ENCODE data around the gene RSL24D1.
"Not testable (repeated sequence)": the region's sequence is repeated elsewhere in the genome, so short reads cannot be mapped to it uniquely, and the experiment has no call there.

RSL24D1 gene

GRCh38 chr15:55204464-55204863 is 7.7 kb upstream of the RSL24D1 start:
- no peak for DNase-seq

DNA sequence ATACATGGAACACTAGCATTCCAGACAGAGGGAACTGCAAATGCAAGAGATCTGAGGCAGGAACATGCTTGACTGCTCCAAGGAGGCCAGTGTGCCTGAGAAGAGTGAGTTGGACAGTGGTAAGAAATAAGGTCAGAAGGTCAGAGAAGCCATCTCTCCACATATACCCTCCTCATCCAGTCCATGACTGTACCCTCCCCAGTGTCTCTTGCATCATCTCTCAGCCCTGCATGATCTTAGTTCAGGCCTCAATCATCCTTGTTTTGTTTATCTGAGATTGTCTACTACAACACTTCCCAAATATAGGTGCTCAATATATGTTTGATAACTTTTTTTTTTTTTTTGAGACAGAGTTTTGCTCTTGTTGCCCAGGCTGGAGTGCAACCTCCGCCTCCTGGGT is 5.5 kb upstream of the RSL24D1 start:
- no peak for DNase-seq

- DNase-seq: no peak
These were observed 2.0 kb upstream of the RSL24D1 start for GRCh38 chr15:55198706-55199105.

- no peak for DNase-seq
These were observed 978 bp upstream of the RSL24D1 start for GRCh38 chr15:55197719-55198118.

DNA sequence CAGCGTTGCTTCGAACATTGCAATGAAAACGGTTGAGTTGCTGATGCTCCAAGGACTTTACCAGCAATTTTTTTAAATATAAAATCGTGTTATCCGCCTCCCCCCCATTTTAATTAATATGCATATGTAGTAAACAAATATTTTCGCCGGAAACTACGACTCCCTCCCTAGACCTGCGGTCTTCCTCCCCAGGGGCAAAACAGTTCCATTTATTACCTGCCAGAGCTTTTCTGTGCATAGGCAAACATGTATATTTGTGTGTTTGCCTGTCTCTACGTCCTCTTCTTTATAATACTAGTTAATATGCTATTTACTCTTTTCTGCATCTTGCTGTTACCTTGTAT is 593 bp upstream of the RSL24D1 start:
- no peak for DNase-seq

DNA sequence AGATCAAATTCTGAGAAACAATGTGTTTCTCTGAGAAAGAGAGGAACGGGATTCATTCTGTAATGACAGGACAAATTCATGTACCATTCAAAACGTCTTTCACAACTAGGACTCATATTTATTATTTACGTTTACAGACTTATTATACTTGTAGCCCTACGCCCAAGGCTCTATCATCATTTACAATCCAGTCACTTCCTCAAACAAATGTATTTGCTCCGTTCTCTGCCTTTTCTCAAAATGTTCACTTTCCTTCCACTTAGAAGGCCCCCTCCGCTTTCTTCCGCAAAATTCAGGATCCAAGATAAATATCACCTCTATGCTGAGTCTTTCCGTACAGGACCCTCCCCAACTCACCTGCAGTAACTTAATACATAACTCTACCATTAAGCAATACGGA is 745 bp downstream of the RSL24D1 start:
- DNase-seq: no peak

- no peak for DNase-seq
These were observed 2.5 kb downstream of the RSL24D1 start for GRCh38 chr15:55194256-55194655.

- DNase-seq: no peak
These were observed 10.4 kb downstream of the RSL24D1 start for GRCh38 chr15:55186331-55186730.

DNA sequence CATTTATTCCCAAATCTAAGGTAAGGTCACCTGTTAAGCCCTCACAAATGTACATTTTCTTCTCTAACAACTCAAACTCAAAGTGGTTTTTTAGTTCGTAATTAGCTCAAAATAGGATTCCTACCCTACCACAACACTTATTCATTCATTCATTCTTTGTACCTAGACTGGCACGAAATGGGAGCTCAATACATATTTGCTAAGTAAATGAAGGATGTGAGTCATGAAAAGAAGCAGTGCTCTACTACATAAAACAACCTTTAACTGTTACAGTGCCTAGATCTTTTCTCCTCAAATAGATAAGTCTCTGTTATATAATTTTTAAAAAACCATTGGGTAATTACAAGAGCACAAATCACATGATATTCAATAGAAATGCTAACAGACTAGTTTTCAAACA is 13.1 kb downstream of the RSL24D1 start:
- no peak for DNase-seq

DNA sequence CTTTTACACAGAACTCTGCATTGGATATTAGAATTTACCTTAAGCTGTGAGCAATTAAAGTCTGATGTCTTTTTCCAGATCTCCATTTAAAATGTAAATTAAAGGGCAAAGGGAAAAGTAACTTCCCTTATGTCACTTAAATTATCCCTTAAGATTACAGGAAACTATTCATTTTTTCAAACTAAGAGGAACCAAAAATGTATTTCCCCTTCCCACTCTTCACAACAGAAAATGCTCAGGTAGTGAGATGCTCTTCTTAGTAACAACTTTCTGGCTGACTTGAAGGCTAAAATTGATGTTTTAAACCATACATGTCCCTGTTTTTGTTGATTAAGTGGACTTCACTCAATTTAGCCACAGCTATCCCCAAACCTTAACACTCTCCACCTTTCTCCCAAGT is 17.6 kb downstream of the RSL24D1 start:
- no peak for DNase-seq

DNA sequence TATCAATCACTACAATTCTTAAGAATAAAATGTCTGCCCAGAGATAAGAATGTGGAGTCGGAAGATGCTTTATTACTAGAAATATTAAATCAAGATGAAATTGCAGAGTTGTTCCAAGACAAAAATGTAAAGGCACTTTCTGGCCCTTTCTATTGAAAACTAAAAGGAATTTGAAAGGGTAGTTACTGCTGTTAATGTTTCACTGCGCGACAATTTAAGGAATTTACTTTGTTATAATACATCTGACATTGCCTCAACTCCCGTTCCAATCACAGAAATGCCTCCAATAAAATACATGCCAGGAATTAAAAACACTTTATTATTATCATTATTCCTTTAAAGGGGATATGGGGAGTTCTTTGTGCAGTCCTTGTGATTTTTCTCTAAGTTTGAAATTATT is 26.4 kb downstream of the RSL24D1 start:
- DNase-seq: no peak

DNA sequence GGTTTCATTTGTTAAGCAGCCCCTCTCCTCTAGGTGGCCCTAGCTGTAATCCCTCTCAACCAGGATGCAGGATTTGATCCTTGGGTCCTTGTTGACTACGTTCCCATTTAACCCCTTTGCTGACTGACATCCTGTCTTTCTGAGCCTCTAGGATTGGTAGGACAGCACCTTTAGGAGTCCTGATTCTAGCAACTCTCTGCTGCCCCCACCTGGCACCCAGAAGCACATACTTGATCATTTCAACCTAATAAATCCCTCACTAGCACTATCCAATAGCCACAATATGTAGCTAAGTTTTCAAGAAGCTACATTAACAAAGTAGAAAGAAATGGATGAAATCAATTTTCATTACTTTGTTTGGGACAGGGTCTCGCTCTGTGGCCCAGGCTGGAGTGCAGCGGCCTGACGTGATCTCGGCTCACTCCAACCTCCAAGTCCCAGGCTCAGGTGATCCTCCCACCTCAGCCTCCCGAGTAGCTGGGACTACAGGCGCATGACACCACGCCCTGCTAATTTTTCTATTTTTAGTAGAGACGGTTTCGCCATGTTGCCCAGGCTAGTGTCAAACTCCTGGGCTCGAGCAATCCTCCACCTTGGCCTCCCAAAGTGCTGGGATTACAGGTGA is 28.3 kb downstream of the RSL24D1 start:
- DNase-seq: no peak

GRCh38 chr15:55164284-55164683 is 32.5 kb downstream of the RSL24D1 start:
- no peak for DNase-seq

DNA sequence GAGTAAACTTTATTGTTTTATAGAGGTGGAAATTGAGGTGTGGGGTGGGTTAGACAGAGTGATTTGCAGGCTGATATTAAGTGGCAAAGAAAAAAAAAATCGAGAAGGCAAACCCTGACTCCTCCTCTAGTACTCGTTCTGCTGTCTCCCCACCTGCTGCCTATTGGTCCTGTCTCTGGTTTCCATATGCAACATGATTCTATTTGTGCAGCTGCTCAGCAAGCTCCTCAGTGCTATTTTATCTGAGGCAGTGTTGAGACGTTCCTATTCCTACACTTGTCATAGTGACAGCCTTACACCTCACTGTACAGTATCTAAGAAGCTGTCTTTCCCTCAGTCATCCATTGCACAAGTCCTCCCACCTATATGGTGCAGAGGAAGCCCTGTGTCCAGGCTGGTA is 45.1 kb downstream of the RSL24D1 start:
- no peak for DNase-seq

- DNase-seq: not testable (repeated sequence)
These were observed 53.6 kb downstream of the RSL24D1 start for GRCh38 chr15:55143132-55143531.

DNA sequence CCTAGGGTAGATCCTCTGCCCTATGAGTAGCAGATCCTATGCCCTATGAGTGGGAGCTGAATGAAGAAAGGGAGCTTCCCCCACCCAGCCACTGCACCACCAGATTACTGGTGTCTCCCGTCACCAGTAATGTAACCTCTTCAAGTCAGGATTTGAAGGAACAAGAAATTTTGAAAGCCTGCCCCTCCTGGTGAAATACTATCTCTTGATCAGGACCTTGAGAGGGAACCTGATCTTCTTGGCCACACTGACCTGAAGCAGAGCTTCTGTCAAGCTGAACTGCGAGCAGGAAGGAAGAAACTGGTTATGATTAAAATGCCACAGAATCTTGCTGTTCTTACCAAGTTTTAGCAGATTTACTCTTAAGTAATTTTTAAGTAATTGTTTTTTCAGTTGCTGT is 62.8 kb downstream of the RSL24D1 start:
- DNase-seq: no peak

DNA sequence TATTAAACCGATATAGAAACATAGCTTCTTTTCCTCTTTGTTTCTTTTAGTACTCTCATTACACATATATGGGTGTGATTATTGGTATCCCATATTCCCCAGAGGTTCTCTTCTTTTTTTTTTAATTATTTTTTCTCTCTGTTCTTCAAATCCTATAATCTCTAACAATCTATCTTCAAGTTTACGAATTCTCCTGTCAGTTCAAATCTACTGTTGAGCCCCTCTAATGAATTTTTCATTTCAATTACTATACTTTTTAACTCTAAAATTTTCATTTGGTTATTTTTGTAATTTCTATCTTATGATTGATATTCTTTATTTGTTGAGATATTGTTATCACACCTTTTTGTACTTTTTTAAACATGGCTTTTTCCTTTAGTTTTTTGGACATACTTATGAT is 64.1 kb downstream of the RSL24D1 start:
- DNase-seq: no peak
